ENCODE data around the gene ACTN3. TPM values are rescaled to one million over a fixed set of nuclear protein-coding genes. Genes with fewer than 3 reads are reported as not detected.

Gene ACTN3
- total and polyA plus RNA-seq, 2 experiments from 2014 or later: 6.3 to 7.3 TPM

- Mint-ChIP-seq H3K27ac (no peak overlapping the region), H3K4me3 (no peak overlapping the region), H3K4me1 (peaks cover 3% of the 10 kb centered on the region; the same call in 2 of the 3 replicates), H3K9me3 (peaks cover 4% of the 10 kb centered on the region; the same call in 1 of the 3 replicates), H3K36me3 (ENCODE audit: low read depth) (peaks cover 10% of the 10 kb centered on the region), H3K27me3 (ENCODE audit: insufficient read depth, low read depth, poor library complexity) (peaks cover 17% of the 10 kb centered on the region)
- peaks cover 6% of the 10 kb centered on the region; the same call in 1 of the 2 replicates for H3K27me3 ChIP-seq (ENCODE audit: insufficient read depth)
- no peaks in the 10 kb centered on the region for H3K36me3 ChIP-seq (ENCODE audit: insufficient read depth)
- no peak overlapping the region for H3K4me2 ChIP-seq
- no peaks in the 10 kb centered on the region for H3K9me2 ChIP-seq (ENCODE audit: insufficient read depth)
- H3K79me2 ChIP-seq (replicated peaks; ENCODE audit: insufficient read depth): no peaks in the 10 kb centered on the region
- H3F3A ChIP-seq (replicated peaks; ENCODE audit: low read depth): no peaks in the 10 kb centered on the region
- H4K20me1 ChIP-seq (replicated peaks; ENCODE audit: insufficient read depth): no peaks in the 10 kb centered on the region
- DNase-seq (ENCODE audit: low spot score): no peak
- H3K4me3 ChIP-seq: no peak overlapping the region
- H2AFZ ChIP-seq: no peak overlapping the region
- no peak for ATAC-seq
- TF ChIP-seq POLR2AphosphoS5 (IDR thresholded peaks at IDR 0.05; ENCODE audit: low read depth): no peak
- no peak for TF ChIP-seq ZNF114 (CRISPR knock-in tag; IDR thresholded peaks at IDR 0.05)
- H3K27ac ChIP-seq (ENCODE audit: low read depth): no peak overlapping the region
- H3K4me1 ChIP-seq (ENCODE audit: insufficient read depth): 0 out of 2 replicates have a peak, but pooled peaks cover 1% of the 10 kb centered on the region
These were observed 17.1 kb downstream of the ACTN3 start for GRCh38 chr11:66563832-66564231.

- Histone ChIP-seq H3K36me3 (ENCODE audit: insufficient read depth) (no peaks in the 10 kb centered on the region), H3F3A (replicated peaks; ENCODE audit: low read depth) (peaks cover 6% of the 10 kb centered on the region; the same call in 1 of the 2 replicates), H3K79me2 (replicated peaks; ENCODE audit: insufficient read depth) (no peaks in the 10 kb centered on the region), H3K27ac (ENCODE audit: low read depth) (no peak overlapping the region), H3K4me2 (no peak overlapping the region), H3K9me2 (ENCODE audit: insufficient read depth) (no peaks in the 10 kb centered on the region), H2AFZ (no peak overlapping the region), H3K4me3 (no peak overlapping the region), H3K4me1 (ENCODE audit: insufficient read depth) (peaks cover 4% of the 10 kb centered on the region), H3K27me3 (ENCODE audit: insufficient read depth) (peaks cover 6% of the 10 kb centered on the region; the same call in 1 of the 2 replicates), H4K20me1 (replicated peaks; ENCODE audit: insufficient read depth) (no peaks in the 10 kb centered on the region)
- Mint-ChIP-seq H3K27ac (no peak overlapping the region), H3K36me3 (ENCODE audit: low read depth) (peaks cover 8% of the 10 kb centered on the region; the same call in 2 of the 3 replicates), H3K27me3 (ENCODE audit: insufficient read depth, low read depth, poor library complexity) (peaks cover 20% of the 10 kb centered on the region), H3K9me3 (peaks cover 6% of the 10 kb centered on the region; the same call in 2 of the 3 replicates), H3K4me1 (peaks cover 5% of the 10 kb centered on the region; the same call in 1 of the 3 replicates), H3K4me3 (no peak overlapping the region)
- ATAC-seq: no peak
- no peak for DNase-seq (ENCODE audit: low spot score)
- no peak for TF ChIP-seq JUNB (IDR thresholded peaks at IDR 0.05; ENCODE audit: unreplicated experiment)
- TF ChIP-seq NANOG (IDR thresholded peaks at IDR 0.05; ENCODE audit: borderline replicate concordance): no peak
- TF ChIP-seq ZNF462 (CRISPR knock-in tag; IDR thresholded peaks at IDR 0.05): no peak
- no peak for TF ChIP-seq CREB1 (CRISPR knock-in tag; IDR thresholded peaks at IDR 0.05; ENCODE audit: low read depth)
- TF ChIP-seq ZNF331 (CRISPR knock-in tag; IDR thresholded peaks at IDR 0.05; ENCODE audit: low read depth): no peak
- TF ChIP-seq ZNF114 (CRISPR knock-in tag; IDR thresholded peaks at IDR 0.05): no peak
- TF ChIP-seq STAT1 (IDR thresholded peaks at IDR 0.05; ENCODE audit: unreplicated experiment): no peak
- TF ChIP-seq EZH2phosphoT487 (IDR thresholded peaks at IDR 0.05; ENCODE audit: unreplicated experiment): no peak
- TF ChIP-seq CTCF (conservative IDR thresholded peaks at IDR 0.05; ENCODE audit: low read depth in 2 of 2): no peak
- no peak for TF ChIP-seq REST (IDR thresholded peaks at IDR 0.05; ENCODE audit: unreplicated experiment)
These were observed 17.8 kb downstream of the ACTN3 start for GRCh38 chr11:66564538-66564937.

Measured in GM23338 (cell line).